ENCODE measurements around the gene SRL.
"Not testable (repeated sequence)": the region's sequence is repeated elsewhere in the genome, so short reads cannot be mapped to it uniquely, and the experiment has no call there.

Gene SRL

DNA sequence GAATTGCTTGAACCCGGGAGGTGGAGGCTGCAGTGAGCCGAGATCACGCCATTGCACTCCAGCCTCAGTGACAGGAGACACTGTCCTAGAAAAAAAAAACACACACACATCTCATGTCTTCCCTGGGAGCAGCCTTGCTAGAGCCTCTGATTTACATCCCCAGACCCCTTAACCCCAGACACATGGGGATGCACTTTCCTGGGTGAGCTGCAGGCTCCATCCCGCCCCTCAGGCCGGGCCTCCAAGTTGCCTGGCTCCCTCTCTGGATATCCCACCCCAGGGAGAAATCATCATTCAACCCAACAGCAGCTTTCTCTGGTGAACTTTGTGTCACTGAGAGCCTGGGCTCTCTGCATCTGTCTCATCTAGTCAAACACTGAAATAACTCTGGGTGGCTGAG, 21.5 kb downstream of the SRL start:
- DNase-seq, result no peak

DNA sequence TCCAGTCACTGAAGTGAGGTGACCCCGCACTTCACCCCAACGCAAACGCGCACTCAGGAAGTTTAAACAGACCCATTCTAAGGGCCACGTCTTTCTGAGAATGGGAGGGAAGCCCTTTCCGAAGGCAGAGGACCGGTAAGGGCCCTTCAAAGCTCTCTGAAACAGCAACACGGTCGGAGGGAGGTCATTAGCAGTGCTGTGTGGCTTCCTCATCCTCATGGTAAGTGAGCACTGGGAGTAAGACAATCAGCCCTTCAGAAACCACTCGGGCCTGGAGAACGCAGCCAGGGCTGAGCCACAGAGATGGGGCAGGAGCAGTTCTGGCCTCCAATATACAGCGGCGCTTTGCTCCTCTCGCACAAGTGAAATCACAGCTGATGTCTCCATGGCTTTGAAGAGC, 23.7 kb downstream of the SRL start:
- no peak for DNase-seq

DNA sequence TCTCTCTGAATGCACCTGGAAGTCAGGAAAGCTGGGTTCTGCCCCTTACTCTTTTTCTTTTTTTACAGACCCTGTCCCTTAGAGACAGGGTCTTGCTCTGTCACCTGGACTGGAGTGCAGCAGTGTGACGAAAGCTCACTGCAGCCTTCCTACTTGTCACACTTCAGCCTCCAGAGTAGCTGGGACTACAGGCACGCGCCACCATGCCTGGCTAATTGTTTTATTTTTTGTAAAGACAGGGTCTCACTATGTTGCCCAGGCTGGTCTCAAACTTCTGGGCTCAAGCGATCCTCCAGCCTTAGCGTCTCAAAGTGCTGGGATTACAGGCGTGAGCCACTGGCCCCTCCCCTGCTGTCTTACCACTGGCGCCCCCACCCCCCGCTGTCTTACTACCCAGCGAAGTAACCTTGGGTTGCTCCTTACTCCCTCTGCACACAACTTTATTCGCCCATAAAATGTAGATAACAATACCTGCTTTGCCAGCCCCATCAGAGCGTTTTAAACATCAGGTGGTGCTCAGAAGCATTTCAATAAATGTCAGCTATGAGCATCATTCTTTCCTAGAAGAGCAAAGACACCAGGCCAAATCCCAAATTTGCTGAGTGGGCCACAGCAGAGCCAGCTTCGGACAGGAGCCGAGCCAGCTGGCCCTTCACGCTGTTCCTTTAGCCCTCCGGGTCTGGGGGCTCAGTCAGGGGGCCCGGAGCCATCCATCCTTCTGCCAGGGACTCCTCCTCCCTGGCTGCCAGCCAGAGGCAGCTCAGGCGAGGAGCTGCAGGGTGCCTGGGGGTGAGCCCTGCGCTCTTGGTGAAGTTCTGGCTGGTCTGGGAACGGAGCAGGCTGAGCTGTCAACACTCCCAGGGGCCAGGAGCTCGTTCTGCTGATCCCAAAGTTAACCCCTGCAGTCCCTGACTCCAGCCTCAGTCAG, 24.4 kb downstream of the SRL start:
- DNase-seq, result peak; percentile 10

DNA sequence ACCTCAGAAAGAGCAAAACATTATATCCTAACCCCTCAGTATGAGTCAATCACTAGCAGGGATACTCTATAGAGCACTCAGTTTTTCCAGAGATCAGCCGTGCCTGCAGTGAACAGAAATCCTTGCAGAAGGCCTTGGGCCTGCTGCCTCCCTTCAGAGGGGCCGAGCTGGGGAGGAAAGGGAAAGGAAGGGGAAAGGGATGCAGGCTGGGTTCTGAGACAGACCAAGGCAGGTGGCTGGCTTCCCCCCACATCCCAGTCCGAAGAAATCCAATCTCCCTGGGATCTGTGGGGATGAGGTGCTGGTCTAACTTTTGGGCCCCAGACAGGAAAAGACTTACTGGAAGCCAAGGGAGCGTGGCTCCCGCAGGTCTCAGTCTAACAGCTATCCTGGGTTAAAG, 25.3 kb downstream of the SRL start:
- no peak for DNase-seq

DNA sequence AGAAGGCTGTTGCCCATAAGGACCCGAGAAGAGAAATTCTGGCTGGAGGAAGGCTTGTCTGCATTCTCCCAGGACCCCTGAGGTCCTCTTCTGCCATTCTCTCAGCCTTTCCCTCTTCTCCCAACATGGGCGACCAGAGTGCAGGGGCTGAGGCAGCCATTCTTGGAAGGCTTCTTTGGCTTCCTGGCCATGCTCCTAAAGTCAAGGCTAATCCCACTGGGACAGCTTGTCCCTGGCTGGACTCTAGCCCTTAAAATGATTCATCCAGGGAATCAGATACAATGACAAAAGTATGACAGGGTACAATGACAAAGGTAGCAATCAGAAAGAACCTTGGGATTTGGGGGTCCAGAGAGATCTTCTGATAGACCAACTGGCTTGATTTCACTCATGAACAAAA, 26.8 kb downstream of the SRL start:
- no peak for DNase-seq

DNA sequence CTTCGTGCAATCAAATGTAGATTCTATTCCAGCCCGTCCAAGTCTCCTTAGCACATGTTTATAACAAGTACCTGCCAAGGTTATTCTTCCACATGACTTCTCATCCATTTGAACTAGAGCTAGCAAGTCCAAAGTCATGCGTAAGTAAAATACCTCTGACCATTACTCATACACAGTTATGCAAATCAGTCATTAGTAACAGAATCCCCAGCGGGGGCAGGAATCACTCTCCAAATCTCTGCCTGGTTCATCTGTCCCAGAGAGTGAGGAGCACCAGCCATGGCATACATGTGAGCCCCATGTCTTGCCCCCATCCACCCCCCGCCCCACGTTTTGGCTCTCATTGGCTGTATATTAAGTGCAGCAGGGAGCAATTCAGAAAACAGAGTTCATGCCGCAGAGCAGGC, 27.7 kb downstream of the SRL start:
- no peak for DNase-seq

DNA sequence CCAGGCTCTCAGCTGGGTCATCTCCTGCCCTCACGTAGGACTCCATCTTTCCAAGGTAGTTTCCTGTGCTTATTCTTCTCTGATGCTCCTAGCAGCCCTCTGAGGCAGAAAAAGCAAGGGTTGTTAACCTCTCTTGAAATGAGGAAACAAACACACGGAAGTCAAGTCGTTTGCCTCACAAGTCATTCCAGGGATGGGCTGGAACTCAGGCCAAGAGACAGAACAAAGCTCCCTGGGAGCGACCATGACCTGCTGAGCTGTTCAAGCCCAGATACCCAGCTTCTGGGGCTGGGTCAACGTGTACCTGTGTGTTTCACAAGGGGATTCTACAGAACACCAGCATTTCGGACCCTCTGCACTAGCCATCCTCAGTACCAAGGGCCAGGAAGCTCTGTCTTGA, 28.1 kb downstream of the SRL start:
- no peak for DNase-seq

DNA sequence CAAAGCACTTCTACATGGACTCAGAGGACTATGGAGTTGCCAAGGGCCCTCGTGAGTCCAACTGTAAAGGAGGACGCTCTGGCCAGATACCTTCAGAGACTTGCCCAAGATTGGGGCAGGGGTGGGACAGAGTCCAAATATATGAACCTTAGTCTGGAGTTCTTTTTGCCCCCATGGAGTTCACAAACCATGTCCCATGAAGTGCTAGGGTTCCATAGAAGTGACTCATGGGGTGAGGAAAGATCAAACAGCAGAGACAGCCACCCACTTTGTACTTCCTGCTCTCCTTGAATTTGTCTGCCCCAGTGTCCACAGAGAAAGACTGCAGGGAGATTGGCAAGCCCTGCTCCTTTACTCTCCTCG, 29.0 kb downstream of the SRL start:
- no peak for DNase-seq

DNA sequence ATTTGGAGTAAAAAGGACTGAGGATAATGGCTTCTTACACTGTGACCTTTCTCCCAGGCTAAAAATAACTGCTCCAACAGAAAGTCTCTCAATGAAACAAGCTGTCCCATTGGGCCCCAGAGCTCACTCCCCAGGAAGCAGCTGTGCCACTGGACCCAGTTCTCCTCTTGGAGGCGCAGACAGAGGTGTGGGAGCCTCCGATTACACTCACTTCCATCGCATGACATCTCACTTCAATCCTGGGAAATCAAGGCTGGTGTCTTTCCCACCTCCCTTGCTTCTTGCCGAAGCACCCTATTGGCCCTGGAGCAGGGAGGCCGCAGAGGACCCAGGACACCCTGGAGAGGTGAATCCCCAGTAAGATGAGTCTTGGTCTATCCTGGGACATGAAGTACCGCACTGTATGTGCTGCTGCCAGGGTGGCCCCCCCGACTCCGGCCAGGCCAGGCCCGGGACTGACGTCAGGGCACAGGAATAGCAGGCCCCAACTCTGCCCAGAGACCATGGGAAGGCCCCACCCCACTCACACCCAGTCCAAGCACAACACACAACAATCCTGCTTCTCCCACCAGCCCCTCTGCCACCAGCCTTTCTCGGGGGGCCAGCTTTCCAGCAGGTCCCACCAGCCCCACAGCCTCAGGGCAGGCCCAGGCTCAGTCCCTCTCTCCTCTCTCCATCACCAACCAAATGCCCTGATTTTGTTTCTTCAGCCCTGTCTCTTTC, 29.5 kb downstream of the SRL start:
- no peak for DNase-seq

DNA sequence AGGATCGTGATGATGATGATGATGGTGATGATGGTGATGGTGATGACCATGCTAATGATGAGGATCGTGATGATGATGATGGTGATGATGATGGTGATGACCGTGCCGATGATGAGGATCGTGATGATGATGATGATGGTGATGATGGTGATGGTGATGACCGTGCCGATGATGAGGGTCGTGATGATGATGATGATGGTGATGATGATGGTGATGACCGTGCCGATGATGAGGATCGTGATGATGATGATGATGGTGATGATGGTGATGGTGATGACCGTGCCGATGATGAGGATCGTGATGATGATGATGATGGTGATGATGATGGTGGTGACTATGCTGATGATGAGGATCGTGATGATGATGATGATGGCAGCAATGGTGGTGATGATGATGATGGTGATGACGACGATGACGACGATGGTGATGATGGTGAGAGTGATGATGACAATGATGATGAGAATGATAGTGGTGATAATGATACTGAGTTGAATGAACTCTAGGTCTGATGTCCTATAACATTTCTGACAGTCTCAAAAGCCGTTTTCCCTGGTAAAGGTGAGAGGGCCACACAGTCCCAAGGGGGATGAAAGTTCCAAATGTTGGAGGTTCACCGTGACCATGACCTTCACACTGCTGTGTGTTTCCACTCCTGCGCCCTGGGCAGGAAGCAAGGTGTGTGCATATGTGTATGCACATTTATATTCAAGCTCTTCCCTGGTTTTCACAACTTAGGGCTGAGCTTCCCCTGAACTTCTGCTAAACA, 30.3 kb downstream of the SRL start:
- not testable (repeated sequence) for DNase-seq

DNA sequence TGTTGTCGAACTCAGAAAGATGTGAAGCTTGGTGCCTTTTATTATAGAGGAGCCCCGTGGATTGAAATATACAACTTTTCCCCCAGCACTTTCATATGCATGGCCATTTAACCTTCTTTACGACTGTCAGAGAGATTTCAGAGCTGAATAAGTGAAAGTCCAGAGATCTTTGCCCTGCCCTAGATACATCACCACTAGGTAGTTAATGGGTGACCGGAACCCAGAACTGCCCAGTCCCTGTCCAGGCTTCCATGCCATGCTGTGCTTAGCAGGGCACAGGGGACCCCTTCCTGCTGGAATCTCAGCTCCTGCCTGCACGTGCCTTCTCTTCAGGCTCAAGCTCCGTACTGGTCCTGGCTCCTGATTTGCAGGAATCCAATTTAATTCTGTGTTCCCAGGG, 32.2 kb downstream of the SRL start:
- no peak for DNase-seq

DNA sequence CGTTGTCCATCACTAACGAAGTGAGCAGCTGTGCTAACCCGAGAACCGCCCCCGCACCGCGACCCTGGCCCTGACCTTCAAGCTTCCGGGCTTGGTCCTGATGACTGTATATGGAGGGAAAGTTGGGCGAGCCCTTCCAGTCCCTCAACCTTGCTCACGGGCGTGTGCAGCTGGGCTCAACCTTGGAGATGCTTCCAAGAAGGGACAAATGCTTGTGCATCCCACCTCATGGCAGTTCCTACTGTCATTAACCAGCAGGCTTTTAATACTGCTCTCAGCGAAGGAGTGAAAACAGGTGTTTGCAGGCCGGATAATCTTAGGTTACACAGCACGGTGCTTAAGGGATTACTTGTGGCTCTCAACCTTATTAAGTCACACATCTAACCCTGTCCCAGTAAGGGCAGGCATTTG, 33.5 kb downstream of the SRL start:
- no peak for DNase-seq

DNA sequence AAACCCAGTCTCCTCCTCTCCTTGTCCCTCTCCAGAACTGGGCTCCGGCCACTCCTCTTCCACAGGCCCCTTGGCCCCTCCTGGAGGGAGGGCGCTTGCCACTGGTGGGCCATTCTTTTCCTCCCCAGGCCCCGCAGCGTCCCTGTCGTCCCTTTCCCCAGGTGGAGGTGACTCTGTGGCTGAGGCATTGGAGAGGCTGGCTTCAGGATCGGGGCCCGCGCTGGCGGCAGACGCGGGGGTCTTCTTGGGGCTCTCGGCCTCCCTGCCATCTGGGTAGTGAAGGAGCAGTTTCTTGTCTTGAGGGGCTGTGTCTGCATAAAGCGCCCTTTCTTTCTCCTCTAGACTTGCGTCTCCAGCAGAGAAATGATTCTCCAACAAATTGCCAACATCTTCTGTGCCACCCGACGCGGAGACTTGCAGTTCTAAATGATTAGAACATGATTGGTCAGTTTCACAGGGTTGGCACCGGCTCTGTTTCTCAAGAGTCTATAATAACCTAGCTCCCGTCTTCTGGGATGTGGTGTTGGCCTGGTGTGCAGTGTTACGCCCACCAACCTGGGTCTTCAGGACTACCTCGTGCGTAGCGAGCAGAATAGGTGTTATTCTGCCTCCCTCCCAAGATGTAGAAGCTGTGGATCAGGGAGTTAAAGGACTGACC, 34.1 kb downstream of the SRL start:
- DNase-seq, result no peak

DNA sequence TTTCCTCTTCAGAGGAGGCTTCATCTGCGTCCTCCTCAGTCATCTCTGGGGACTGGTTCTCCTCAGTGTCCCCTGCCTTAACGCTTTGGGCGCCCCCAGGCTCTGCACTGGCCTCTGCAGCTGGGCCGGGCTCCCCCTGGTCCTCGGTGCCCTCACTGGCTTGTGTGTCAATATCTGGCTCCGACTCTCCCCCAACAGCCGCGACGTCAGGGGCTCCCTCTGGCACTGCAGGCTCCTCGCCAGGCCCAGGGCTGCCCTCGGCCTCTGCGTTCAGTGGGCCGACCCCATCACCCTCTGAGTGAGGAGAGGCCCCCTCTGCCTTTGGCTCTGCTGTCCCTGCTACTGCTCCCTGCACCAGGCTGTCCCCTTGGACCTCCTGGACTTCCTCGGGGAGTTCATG, 34.7 kb downstream of the SRL start:
- DNase-seq, result no peak

DNA sequence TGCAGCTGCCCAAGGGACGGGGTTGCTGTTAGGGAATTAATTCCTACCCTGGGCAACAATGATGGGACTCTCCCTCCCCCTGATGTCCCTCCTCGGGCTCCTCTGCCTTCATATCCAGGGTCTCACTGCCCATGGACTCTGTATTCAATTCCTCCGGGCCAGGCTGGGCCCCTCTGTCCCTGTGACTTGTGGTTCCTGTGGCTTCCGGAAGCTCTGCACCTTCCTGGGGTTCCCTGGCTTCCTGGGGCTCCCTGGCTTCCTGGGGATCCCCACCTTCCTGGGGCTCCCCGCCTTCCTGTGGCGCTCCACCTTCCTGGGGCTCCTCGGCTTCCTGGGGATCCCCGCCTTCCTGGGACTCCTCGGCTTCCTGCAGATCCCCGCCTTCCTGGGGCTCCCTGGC, 35.2 kb downstream of the SRL start:
- no peak for DNase-seq

DNA sequence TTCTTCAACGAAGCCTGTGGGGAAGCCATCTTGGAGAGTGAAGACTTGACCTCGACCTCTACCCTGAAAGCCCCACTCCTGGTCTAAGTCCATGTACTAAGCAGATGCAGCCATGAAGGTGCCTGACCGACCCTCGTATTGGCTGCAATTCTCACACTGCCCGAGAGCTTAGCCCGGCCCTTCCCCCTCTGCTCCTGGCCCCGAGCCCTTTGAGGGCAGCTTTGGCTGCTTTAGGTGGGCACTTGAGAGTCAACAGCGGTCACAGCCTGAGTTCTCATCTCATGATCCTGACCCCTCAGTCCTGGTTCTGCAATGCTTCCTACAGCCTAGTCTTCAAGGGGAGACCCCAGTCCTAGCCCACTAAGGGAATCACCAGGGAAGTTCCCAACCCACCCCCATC, 35.9 kb downstream of the SRL start:
- no peak for DNase-seq

DNA sequence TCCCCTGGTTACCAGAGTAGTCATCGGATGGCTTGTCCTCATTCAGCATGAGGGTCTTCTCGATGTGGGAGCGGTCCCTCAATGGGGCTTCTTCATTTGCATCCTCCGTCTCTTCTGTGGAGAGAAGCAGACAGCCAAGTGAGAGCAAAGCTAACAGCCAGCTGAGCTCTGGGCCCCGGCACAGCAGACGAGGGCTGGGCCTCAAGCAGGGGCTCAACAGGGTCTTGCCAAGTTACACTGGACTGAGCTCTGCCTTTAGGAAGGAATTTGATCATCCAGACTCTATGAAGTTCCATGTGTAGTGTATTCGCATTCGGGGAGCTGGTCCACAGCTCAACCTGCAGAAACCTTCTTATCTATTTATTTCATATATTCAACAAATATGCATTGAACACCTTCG, 37.4 kb downstream of the SRL start:
- no peak for DNase-seq

DNA sequence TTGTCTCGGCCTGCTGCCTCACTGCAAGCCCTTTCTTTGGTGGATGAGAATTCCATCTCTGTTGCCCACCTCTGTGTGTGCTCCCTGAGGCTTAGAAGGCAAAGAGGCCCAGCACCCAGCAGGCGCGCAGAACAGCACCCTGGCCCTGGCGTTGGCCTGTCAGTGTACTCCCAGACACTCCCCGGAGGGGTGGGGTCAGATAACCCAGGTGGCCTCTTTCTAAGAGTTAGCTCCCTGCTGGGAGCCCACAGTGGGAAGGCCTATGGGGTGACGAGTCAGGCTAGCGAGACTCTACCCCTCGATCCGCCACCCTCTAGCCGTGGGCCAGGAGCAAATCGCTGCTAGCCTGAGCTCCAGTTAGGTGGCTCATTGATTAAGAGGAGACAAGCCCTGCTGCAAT, 38.1 kb downstream of the SRL start:
- no peak for DNase-seq

DNA sequence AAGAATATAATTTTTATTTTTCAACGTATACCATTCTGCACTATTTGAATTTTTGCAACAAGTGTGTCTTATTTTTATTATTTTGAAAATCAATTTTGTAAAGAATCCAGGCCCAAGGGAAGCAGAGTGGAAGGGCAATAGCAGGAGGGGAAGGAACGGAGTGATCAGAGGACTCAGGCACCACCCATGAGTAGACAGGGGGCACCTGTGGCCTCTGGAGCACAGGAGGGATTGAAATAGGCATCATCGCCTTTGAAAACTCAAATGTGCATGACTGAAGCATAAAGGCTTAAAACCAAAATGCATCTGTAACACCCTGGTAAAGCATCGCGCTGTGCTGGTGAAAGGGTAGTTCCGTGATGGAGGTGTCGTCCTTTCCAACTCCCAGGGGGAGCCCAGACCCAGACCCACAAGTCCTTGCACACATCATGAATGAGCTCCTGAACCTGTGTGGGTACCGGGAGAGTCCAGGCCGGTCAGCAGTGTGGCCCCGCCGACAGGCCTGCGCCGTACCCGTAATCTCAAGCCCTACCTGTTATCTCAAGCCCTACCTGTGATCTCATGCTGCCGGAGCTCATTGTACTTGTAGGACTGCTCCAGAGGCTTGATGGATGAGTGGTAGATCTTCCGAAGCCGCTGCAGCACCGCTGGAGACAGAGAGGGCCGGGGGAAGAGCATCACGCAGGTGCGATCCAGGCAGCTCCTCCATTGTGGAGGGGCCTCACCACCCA, 39.1 kb downstream of the SRL start:
- no peak for DNase-seq

DNA sequence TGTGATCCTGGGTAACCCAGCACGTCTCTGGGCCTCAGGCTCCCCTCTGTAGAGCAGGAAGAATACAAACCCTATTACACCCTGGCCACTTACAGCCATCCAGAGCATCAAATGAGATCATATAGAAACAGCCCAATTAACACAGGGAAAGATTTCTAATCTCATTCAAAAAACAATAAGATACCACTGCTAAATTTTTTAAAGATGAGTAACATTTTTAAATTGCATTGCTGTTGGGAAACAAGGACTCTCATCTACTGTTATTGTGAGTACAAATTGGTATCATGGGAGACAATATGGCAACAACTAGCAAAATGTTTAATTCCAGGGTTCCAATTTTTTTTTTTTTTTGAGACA, 41.1 kb downstream of the SRL start:
- no peak for DNase-seq

DNA sequence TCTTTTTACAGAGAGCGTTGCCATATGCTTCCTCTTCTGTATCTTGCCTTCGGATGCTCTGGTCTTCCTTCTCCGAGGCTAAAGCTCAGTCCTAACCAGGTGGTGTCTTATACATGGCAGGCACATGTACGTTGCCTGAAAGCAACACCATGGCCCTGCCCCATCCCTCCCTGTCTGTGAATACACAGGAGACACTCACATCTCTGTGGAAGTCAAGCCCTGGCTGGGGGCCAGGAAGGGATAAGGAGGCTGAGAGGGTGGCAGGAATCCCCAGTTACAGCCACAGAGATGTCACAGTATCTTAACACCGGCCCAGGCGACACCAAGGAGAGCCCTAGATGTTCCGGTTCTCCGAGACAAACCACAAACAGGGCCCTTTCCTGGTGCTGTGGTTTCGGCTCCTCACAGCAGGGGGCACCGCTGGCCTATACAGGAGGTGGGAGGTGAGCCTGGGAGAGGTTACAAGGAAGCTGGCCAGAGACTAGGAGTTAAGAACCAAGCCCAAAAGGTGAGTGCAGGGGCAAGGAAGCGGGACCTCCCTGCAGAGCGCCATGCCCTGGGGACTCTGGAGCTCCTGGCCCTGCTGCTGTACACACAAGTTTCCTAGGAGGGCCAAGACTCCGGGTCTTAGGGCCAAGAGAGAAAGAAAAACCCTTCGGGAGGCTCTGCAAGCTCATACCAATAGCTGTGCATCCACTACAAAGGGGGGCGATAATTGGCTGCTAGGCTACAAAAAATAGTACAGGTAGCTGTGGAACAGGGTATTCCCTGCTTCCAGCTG, 41.7 kb downstream of the SRL start:
- DNase-seq, result no peak

DNA sequence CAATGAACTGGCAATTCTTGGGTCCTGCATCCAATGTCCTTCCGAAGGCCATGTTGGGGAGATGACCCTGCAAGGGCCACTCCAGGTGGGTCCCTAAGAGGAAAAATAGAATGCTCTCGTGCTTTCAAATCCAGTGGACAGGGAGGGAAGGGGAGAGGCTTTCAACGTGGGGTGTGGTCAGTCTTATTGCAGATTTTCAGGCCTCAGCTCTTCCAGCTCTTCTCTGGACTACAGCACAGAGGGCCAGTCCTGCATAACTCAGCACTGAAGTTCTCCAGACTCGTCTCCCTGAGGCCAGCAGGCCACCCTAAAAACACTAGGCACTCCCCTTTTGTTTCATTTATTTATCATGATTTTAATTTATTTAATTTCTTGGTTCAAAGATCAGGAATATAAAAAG, 43.1 kb downstream of the SRL start:
- no peak for DNase-seq
